HG03378 (cell line): ENCODE measurements around the gene ARAF.

ENCODE experiments used
- ATAC-seq: cut with Tn5 transposase; IDR thresholded peaks from one replicate; pipeline ENCODE4 v1.9.1; 2021; ENCODE audit warnings: mild to moderate bottlenecking, moderate library complexity; ENCODE audit not compliant: unreplicated experiment

Gene ARAF

DNA sequence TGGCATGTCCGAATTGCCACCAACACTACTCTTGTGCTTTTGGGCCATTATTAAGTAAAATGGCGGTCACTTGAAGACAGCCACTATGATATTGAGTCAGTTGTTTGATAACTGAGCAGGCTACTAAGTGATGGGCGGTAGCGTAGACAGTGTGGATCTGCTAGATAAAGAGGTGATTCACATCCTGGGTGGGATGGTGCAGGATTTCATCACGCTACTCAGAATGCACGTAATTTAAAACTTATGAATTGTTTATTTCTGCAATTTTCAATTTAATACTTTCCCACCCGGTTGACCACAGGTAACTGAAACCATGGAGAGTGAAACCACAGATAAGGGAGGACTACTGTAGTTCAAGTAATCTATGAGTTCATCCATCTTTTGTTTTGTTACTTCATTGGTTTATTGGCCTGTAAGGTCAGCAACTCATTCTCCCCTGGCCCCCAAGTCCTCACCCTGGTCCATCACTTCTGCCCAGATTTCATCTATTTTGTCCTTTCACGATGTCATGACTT lies 2.9 kb downstream of the ARAF start:
- ATAC-seq: no peak

DNA sequence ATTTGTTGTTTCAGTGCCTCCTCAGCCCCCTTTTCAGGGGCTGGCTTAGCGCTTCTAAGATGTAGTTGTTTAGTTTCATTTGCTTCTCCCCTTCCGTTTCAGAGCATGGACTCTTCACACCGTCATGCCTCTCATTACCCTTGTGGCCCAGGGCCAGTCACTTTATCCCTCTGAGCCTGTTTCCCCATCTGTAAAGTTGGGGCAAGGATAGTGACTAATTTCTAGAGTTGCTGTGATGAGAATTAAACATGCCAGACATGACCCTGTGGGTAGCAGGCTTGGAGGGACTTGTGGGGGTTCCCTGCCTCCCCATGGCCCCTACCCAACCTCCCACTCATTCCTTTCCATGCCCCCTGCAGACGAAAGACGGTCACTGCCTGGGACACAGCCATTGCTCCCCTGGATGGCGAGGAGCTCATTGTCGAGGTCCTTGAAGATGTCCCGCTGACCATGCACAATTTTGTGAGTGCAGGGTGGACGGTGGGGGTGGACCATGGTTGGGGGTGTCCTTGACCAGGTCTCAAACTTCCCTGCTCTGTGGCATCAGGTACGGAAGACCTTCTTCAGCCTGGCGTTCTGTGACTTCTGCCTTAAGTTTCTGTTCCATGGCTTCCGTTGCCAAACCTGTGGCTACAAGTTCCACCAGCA lies 3.6 kb downstream of the ARAF start:
- ATAC-seq: no peak

DNA sequence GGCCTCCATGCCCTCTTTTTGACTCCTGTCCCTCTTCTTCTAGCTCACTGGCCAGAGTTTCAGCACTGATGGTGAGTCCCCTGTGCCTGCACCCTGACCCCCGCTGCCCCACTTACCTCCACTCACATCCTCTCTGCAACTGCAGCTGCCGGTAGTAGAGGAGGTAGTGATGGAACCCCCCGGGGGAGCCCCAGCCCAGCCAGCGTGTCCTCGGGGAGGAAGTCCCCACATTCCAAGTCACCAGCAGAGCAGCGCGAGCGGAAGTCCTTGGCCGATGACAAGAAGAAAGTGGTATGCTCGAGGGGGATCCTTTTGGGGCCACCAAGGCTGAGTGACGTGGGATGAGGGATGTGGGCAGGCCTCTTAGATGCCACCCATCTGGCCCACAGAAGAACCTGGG lies 5.8 kb downstream of the ARAF start:
- ATAC-seq: no peak

DNA sequence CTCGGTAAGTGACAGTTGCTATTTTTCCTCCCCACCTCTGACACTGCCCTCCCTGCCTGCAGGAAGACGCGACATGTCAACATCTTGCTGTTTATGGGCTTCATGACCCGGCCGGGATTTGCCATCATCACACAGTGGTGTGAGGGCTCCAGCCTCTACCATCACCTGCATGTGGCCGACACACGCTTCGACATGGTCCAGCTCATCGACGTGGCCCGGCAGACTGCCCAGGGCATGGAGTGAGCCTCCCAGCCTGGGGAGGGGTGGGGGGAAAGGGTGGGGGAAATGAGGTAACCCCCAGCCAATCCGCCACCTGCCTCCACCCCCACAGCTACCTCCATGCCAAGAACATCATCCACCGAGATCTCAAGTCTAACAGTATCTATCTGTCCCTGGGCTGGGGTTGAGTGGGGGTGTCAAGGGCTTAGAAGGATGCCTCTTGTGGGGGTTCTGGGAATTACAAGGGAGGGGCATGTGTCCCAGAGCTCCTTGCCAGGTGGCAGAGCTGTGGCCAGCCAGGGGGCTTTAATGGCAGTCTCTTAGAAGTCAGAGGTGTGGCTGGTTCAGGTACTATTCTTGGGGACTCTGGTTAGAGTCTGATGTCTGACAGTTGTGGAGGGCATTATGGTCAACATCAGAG lies 7.8 kb downstream of the ARAF start:
- no peak for ATAC-seq

DNA sequence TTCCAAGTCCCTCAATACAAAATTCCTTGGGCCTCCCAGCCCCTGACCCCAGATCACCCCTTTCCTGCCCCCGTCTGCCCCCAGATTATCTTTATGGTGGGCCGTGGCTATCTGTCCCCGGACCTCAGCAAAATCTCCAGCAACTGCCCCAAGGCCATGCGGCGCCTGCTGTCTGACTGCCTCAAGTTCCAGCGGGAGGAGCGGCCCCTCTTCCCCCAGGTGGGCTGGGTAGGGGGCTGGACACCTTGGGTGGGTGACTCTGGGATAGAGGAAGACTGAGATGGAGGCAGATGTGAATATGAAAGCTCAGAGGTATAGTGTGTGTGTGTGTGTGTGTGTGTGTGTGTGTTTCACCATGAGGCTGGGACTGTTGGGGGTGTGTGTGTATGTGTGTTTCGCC lies 9.8 kb downstream of the ARAF start:
- no peak for ATAC-seq

DNA sequence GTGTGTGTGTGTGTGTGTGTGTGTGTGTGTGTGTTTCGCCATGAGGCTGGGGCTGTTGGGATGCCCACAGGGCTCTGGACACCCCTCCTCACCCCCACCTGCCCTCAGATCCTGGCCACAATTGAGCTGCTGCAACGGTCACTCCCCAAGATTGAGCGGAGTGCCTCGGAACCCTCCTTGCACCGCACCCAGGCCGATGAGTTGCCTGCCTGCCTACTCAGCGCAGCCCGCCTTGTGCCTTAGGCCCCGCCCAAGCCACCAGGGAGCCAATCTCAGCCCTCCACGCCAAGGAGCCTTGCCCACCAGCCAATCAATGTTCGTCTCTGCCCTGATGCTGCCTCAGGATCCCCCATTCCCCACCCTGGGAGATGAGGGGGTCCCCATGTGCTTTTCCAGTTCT lies 10.2 kb downstream of the ARAF start:
- no peak for ATAC-seq

DNA sequence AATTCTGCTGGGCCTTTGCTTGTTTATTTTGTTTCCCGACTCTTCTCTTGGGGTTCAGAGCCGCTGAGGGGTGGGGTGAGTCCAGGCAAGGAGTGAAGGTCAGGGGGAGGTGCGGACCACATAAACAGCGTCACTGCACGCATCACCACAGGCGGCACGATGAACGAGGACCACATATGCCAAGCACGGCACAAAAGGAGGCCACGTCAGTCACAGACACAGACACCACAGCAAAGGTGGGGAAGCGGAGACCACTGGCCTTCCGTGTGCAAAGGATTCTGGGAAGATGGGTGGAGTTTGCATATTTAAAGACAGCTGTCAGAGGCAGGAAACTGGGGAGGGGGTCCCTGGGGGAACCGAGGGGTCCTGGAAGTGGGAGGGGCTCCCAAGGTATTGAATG lies 10.9 kb downstream of the ARAF start:
- ATAC-seq: no peak

DNA sequence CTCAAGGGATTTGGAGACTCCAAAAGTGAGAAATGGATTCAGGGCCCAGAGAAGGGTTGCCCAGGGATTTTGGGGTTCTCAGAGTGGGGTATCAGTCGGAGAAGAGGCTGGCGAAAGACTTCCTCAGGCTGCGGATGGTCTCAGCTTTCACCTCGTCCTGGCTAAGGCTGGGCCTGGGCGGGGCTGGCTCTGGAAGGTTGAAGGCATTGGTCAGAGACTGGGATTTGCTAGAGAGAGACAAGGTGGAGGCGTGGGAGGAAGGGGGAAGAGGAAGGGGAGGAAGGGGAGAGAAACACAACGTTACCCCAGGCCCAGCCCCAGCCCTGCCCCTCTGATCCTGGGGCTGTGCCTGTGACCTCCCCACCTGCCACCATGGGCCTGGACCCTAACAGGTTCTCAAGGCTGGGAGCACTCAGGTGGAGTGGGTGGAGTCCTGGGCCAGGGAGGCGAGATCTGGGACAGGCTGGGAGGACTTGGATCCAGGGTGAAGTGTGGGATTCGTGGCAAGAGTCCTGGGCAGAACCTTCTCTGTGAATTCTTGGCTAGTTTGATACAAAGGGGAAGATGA lies 11.9 kb downstream of the ARAF start:
- no peak for ATAC-seq

DNA sequence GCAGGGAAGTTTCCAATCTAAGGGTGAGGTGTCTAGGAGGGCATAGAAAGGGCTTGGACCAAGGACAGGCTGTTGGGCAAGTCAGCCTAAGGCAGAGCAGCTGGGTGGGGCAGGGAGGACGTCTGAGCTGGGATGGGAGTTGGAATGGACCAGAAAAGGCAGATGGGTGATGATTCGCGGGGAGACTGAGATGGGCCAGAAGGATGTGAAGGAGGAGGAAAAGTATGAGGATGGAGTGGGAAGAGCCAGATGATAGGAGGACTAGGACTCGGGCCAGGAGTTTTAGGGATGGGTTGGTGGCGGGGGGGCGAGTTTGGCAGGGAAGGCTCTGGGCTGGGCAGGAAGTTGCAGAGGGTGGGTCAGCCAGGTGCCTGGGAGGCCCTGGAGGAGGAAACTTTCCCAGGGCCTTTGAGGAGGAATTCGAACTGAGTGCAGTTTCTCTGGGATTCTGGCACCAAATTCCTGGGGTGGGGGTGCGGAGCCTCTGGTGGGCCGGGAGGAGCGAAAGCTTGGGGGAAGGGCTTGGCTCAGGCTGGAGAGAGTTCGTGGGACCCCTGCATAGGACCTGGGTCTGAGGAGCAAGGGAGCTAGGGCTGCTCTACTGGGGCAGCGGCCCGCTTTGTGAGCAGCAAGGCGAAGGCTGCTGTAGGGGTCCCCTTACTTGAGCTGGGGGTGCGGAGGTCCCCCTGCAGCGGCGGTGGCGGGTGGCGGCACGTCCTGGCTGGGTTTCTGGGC lies 12.5 kb downstream of the ARAF start:
- no peak for ATAC-seq

DNA sequence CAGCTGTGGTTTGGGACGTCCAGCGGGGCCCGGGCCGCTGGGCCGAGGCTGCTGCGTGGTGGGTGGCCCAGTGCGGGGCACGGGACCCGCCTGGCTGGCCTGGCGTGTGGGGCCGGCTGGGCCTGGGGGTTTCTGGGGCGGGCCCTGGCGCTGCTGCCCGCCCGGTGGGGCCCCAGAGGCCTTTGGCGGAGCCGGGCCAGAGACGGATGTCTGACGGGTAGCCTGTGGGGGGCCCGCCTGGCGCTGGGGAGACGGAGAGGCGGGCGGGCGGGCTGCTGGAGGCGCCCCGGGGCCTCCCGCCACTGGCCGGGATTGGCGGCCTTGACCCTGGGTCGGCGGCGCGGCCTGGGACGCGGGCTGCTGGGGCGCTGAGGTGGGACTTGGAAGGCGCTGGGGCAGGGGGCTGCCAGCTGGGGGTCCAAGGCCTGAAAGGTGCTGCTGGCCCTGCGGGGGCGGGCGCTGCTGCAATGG lies 13.1 kb downstream of the ARAF start:
- no peak for ATAC-seq

DNA sequence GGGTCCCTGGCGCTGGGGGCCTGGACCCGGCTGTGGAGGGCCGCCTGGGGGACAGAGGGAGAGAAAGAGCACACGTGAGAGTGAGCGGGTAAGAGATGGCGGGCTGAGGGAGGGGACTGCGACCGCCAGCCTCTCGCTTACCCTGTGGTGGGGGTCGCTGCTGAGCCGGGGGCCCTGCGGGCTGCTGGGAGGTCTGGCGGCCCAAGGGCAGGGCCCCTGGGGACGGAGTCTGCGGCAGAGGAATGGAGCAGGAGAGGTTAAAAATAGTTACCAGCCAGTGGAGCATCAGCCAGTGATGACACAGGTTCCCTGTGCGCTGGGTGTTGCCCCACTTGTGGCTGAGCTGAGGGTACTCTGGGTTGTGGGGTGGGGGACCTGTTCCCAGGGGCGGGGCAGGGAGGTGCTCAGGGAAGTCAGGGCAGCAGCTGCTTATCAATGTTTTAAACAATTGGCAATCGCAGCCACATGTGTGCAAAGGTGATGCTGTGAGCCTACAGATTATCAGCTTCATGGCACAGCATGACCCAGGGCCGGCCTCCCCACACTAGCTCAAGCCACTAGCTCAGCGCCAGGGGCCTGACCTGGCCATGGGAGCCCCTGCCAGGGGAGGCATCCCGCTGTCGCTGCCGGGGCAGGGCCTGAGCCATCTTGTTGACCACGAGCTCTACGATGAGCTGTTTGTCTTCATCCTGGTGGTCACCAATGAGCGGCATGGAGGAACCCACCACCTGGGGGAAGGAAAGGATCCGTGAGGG lies 13.7 kb downstream of the ARAF start:
- ATAC-seq: no peak

DNA sequence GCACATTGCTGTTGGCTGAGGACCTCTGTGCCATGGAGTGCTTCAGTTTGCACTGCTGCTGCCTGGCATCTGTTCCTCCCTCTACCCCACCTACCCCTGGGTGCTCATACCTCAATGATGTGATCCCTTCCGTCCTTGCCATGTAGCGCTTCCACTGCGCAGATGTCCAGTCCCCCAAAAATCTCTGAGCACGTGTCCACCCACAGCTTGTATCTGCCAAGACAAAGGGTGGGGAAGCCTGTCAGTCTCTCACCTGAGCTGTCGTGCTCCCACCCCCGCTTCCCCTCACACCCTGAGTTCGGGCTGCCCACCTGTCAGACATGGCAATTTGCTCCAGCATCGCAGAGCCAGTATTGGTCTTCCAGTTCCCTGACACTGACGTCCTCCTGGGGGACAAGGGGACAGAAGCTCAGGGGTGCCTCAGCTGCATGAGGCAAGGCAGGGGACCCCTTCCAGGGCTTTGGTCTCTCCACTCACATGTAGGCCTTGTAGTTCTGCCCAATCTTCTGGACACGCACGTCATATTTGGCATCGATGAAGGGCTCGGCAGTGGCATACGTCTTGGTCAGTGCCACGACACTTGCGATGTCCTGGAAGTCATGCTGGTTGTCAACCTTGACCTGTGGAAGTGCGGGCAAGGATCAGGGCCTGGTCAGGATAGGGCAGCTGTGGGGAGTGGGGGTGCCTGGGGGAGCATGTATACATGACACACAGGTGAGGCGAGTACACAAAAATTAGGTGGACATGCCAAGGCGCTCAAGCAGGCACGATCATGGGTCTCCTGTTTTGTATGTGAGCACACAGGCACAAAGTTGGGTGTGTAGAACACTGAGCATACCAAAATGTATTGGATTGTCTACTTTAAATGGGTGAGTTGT lies 15.3 kb downstream of the ARAF start:
- no peak for ATAC-seq

DNA sequence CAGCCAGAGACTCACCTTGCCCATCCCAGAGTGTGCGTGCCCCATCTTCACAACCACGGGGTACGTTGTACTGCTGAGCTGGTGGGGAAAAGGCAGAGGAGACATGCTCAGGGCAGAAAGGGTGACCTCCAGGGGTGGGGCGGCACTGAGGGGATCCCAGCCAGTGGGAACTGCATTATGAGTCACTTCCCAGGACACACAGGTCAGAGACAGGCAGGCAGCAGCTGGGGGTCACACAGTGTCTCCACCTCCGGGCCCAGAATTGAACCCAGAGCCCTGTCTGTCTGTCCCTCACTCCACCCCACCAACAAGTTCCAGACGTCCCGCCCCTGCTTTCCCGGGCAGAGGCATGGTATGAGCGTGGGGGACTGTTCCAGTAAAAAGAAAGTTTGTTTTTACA lies 16.4 kb downstream of the ARAF start:
- ATAC-seq: no peak

DNA sequence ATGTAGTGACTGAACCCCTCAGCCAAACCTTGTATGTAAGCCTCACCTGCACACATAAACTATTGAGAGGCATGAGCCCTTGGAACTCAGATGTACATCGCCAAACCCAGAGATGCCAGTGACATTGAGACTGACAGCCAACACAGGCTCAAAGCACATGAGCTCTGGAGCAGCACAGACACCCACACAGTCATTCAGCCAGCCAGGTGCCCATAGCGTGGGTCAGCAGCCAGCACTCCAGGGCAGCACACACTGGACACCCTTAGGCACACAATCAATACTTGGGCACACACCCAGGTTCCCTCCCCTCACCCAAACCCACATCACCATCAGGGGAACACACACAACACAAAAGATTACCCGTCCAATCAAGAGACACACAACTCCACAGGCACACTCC lies 16.9 kb downstream of the ARAF start:
- no peak for ATAC-seq

DNA sequence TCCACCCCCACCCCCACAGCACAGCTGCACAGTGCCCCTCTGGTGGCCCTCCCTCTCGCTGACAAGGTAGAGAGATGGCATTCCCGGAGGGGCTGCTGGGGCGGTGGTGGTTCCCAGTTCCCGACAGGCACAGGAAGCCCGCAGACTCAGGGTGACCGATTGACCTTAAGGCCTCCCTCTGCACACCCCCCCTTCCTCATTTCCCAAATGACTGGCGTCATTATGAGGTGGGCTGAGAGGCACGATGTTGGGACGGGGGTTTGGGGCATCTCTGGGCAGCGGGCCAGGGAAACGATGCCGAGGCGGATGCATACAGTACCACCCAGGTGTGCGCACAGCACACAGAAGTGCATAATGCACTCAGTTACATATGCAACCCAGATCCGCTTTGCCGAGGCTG lies 17.7 kb downstream of the ARAF start:
- ATAC-seq: no peak

DNA sequence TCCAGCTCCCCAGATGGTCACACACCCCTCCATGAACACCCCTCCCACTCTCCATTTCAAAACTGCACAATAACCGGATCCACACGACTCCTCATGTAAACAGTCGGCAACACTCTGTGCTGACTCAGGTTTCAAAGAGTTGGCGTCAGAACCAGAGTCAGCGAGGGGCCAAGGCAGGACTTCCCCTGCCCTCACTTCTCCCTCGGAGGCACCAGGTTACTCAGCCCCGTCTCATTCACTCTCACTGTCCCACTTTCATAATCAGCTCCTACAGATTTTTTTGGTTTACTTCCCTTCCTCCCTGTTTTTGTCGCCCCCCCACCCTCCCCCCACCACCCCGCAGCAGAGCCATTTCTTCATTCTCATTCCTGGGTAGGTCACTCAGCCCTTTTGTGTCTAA lies 18.5 kb downstream of the ARAF start:
- ATAC-seq: no peak

DNA sequence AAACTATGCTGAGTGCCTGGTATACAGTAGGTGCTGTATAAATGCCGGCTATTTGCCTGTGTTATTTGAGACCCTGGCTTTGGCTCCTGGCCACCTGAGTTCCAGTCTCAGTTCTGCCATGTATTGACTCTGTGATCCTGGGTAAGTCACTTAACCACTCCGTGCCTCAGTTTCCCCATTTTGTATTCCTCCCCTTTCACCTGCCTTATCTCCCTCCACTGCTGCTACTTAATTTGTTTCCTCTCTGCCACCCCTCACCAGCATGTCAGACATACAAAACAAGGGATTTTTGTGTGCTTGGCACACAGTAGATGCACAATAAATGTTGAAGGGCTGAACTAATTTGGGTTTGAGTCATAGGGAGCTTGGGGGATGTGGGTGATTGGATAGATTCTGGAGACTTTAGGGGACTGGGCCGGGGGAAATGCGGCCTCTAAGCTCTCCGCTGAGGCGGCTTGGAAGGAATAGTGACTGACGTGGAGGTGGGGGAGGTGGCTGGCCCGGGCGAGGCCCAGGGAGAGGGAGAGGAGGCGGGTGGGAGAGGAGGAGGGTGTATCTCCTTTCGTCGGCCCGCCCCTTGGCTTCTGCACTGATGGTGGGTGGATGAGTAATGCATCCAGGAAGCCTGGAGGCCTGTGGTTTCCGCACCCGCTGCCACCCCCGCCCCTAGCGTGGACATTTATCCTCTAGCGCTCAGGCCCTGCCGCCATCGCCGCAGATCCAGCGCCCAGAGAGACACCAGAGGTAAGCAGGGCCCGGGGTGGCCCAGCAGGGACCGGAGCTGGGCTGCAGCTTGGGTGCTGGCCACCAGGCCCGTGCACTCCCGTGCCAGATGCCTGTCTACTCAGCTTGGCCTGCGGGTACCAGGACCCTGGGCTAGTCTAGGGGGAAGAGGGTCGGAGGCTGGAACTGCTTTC lies 21.0 kb downstream of the ARAF start, which contains the start of gene TIMP1:
Gene TIMP1, plus strand, starts transcription at position 706 of the 917 bp plus-strand sequence. CDS start 980 bp downstream, outside the sequence.
- ATAC-seq: peak; percentile 83

DNA sequence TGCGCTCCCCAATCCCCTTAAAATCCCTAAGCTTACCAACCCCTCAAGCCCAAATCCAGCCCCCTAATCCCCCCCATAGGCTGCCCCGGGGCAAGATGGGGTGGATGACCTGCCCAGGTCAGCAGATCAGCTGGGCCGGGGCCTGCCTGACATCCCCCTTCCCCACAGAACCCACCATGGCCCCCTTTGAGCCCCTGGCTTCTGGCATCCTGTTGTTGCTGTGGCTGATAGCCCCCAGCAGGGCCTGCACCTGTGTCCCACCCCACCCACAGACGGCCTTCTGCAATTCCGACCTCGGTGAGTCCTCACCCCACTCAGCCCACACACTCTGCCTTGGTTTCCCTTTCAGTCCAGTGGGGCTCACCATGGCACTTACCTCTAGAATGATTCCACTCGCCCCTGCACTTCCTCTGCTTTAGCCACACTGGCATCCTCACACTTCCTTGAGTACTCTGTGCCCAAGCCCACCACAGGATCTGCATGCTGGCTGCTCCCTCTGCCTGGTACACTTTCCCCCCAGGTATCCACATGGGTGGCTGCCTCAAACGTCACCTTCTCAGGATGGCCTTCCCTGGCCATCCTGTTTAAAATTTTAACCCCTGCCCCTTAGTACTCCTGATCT lies 22.3 kb downstream of the ARAF start:
- ATAC-seq: no peak
